Activated B cell treated with CpG ODN at 0.5 μM for 24 hours (primary cell): Measurements from ENCODE around the gene NRXN3. TPM values are rescaled to one million over a fixed set of nuclear protein-coding genes. Genes with fewer than 3 reads are reported as not detected.

ENCODE experiments used
- ATAC-seq: fragments of 200-7000 bp; cut with Tn5 transposase; one replicate; pipeline ENCODE4 v1.10.0; 2021; ENCODE audit warnings: low read depth, mild to moderate bottlenecking, moderate library complexity
- CTCF ChIA-PET: fragments of 350-600 bp; sonication (Branson Sonifier 250); formaldehyde crosslinking; loops from one replicate; lab custom pipeline; 2021; ENCODE audit warnings: antibody characterized with exemption; lab: Charles Lee
- POLR2A ChIA-PET: fragments of 350-600 bp; sonication (Branson Sonifier 250); formaldehyde crosslinking; loops from one replicate; lab custom pipeline; 2021; ENCODE audit warnings: antibody characterized with exemption; lab: Charles Lee
- DNase-seq: peaks from one replicate; pipeline ENCODE4 v3.0.0; 2022
- H3K27ac Mint-ChIP-seq: one replicate; pipeline ENCODE4 v1.8.0; 2020; ENCODE audit warnings: mixed read lengths
- H3K27me3 Mint-ChIP-seq: one replicate; pipeline ENCODE4 v1.8.0; 2021; ENCODE audit warnings: mixed read lengths
- H3K36me3 Mint-ChIP-seq: one replicate; pipeline ENCODE4 v1.8.0; 2021; ENCODE audit warnings: low read depth, mixed read lengths
- H3K4me1 Mint-ChIP-seq: one replicate; pipeline ENCODE4 v1.8.0; 2021; ENCODE audit warnings: mixed read lengths
- H3K4me3 Mint-ChIP-seq: one replicate; pipeline ENCODE4 v1.8.0; 2020; ENCODE audit warnings: mild to moderate bottlenecking, mixed read lengths
- H3K9me3 Mint-ChIP-seq: one replicate; pipeline ENCODE4 v1.8.0; 2020; ENCODE audit warnings: mixed read lengths
- intact Hi-C: fragments of 100-400 bp; cut with micrococcal nuclease; formaldehyde crosslinking; loops from one replicate; pipeline ENCODE4 v1.15.1; 2024
- total RNA-seq: library from RNA; stranded (reverse); gene quantifications from 2 replicates; pipeline ENCODE4 v1.2.3, GENCODE V29; 2022
- TF ChIP-seq, protein P1 (sequence below): fragments of 200-600 bp; IDR thresholded peaks from one replicate; pipeline ENCODE4 v1.8.0; 2022; ENCODE audit warnings: antibody characterized with exemption, mild to moderate bottlenecking

NRXN3 gene
- total RNA-seq, 1 donor from 2014 or later = not detected

DNA sequence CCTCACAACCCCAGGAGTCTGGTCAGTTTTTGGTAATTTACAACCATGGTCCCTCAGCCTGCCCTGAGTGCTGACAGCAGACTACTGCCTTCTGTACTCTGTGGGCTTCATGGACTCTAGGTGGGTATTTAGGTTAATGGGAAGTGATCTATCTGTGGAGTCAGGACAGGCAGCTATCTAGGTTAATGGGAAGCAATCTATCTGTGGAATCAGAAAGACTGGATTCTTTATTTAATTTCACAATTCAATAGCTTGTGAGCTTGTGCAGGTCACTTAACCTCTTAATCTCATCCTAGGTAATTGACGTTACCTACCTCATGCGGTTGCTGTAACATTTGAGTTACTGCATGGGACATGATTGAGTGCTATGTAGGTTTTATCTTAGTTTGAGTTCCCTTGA lies 777.5 kb downstream of the NRXN3 start:
- DNase-seq (no peak), ATAC-seq (no peak)
- Mint-ChIP-seq H3K27me3 (no peaks in the 10 kb centered on the region), H3K27ac (no peak overlapping the region), H3K9me3 (no peaks in the 10 kb centered on the region), H3K4me1 (no peaks in the 10 kb centered on the region), H3K4me3 (no peak overlapping the region), H3K36me3 (no peaks in the 10 kb centered on the region)
- ChIA-PET CTCF (no interaction called here), POLR2A (no interaction called here)
- intact Hi-C loops = no loop called here
- TF ChIP-seq, protein P1, sequence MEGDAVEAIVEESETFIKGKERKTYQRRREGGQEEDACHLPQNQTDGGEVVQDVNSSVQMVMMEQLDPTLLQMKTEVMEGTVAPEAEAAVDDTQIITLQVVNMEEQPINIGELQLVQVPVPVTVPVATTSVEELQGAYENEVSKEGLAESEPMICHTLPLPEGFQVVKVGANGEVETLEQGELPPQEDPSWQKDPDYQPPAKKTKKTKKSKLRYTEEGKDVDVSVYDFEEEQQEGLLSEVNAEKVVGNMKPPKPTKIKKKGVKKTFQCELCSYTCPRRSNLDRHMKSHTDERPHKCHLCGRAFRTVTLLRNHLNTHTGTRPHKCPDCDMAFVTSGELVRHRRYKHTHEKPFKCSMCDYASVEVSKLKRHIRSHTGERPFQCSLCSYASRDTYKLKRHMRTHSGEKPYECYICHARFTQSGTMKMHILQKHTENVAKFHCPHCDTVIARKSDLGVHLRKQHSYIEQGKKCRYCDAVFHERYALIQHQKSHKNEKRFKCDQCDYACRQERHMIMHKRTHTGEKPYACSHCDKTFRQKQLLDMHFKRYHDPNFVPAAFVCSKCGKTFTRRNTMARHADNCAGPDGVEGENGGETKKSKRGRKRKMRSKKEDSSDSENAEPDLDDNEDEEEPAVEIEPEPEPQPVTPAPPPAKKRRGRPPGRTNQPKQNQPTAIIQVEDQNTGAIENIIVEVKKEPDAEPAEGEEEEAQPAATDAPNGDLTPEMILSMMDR = no peak

- peaks cover under 1% of the 10 kb centered on the region for H3K27me3 Mint-ChIP-seq
- CTCF ChIA-PET = interaction anchor here (2.7 kb wide), 1 partner anchor 10 kb away, joined by 9 read pairs; no protein-coding TSS in a partner anchor
- H3K4me3 Mint-ChIP-seq = no peak overlapping the region
- H3K36me3 Mint-ChIP-seq = no peaks in the 10 kb centered on the region
- no peaks in the 10 kb centered on the region for H3K9me3 Mint-ChIP-seq
- TF ChIP-seq, protein P1 = no peak
- intact Hi-C loops = no loop called here
- H3K27ac Mint-ChIP-seq = no peak overlapping the region
- H3K4me1 Mint-ChIP-seq = no peaks in the 10 kb centered on the region
- POLR2A ChIA-PET = no interaction called here
- no peak for DNase-seq
- ATAC-seq = no peak
Measured at GRCh38 chr14:78950649-78951048, 780.5 kb downstream of the NRXN3 start.

DNA sequence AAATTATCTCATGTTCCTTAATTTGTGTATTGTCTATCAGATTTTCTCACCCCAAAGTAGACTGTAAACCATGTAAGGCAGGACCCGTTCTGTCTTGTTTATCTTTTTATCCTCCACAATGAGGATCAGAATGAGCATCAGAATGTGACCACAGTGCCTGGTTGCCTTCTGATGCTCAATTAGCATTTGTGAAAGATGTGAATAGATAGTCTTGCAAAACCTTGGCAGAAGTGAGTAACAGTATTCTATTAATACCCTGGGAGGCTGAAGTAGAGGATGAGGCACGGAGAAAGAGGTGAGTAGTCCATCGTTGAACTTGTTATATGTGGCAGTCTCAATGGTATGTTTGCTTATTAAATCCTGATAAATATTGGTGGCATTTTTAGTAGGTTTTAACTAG lies 781.4 kb downstream of the NRXN3 start:
- H3K36me3 Mint-ChIP-seq = no peaks in the 10 kb centered on the region
- no peak for DNase-seq
- intact Hi-C loops = no loop called here
- no peaks in the 10 kb centered on the region for H3K9me3 Mint-ChIP-seq
- H3K4me1 Mint-ChIP-seq = no peaks in the 10 kb centered on the region
- H3K27me3 Mint-ChIP-seq = peaks cover 1% of the 10 kb centered on the region
- ChIA-PET CTCF (no interaction called here), POLR2A (no interaction called here)
- no peak for ATAC-seq
- no peak overlapping the region for H3K27ac Mint-ChIP-seq
- no peak overlapping the region for H3K4me3 Mint-ChIP-seq
- TF ChIP-seq, protein P1 = no peak

DNA sequence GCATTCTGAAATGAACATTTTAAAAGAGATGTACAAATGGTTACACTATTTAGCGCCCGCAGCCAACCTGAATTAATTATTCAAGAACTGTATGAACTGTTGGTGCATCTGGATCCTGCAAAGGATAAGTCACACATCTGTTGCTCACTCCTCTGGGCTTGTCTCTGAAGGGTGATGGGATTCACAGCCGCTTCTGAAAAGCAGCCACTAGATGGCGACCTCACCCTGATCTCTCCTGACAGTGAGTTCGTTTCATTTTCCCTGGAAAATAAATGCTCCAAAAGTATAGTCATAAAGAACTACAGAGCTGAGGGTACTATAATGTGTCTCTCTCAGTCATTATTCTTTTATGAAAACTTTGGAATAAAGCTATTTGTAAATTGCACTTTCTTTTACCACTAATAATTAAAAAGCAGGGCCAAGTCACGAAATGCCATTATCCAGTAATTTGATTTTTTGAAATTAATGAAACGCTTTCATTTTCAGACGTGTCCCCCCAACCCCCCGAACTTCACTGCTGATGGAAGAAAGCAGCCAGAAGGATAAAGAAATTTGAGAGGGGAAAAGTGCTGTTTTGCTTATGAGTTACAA lies 789.6 kb downstream of the NRXN3 start:
- ChIA-PET POLR2A (no interaction called here), CTCF (interaction anchor here (0.8 to 2.5 kb wide), 6 partner anchors 8 to 48 kb away, joined by 3 to 15 read pairs (median 6); no protein-coding TSS in a partner anchor)
- Mint-ChIP-seq H3K27me3 (peaks cover 5% of the 10 kb centered on the region), H3K36me3 (no peaks in the 10 kb centered on the region), H3K9me3 (no peaks in the 10 kb centered on the region), H3K27ac (no peak overlapping the region), H3K4me3 (no peak overlapping the region), H3K4me1 (peaks cover 2% of the 10 kb centered on the region)
- DNase-seq = no peak
- TF ChIP-seq, protein P1 = peak; percentile 32
- ATAC-seq = no peak
- intact Hi-C loops = loop anchor here (2.0 kb wide), 1 partner anchor 1891 kb away; no protein-coding TSS in a partner anchor

GRCh38 chr14:78967111-78967809 lies 797.1 kb downstream of the NRXN3 start:
- Mint-ChIP-seq H3K27ac (no peak overlapping the region), H3K4me3 (no peak overlapping the region), H3K27me3 (peaks cover 3% of the 10 kb centered on the region), H3K9me3 (no peaks in the 10 kb centered on the region), H3K4me1 (no peaks in the 10 kb centered on the region), H3K36me3 (no peaks in the 10 kb centered on the region)
- ATAC-seq (no peak), DNase-seq (no peak)
- intact Hi-C loops = no loop called here
- ChIA-PET CTCF (interaction anchor here (1.5 to 2.5 kb wide), 2 partner anchors 8 to 11 kb away, joined by 6 to 9 read pairs; no protein-coding TSS in a partner anchor), POLR2A (no interaction called here)
- TF ChIP-seq, protein P1 = no peak
